Measurements from ENCODE around the gene PPP2R3B.
"Not testable (repeated sequence)": the region's sequence is repeated elsewhere in the genome, so short reads cannot be mapped to it uniquely, and the experiment has no call there.

Gene PPP2R3B

DNA sequence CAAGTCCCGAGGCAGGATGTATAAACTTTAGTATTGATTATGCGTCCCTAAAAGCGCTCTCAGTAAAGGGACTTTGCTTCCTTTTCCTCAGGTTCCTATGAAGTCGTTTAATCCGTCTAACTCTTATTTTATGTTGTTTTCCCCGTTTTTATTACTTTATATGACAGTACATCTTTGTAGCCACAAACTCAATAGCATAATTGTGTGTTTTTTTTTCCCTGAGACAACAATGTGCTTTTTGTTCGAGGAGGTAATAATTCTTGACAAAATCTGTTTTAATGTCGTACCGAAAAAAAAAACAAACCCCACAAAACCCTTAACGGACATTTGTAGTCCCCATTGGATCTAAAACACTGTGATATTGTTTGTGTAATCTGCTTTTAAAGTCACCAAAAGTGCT lies 17.9 kb upstream of the PPP2R3B start:
- DNase-seq, result no peak

DNA sequence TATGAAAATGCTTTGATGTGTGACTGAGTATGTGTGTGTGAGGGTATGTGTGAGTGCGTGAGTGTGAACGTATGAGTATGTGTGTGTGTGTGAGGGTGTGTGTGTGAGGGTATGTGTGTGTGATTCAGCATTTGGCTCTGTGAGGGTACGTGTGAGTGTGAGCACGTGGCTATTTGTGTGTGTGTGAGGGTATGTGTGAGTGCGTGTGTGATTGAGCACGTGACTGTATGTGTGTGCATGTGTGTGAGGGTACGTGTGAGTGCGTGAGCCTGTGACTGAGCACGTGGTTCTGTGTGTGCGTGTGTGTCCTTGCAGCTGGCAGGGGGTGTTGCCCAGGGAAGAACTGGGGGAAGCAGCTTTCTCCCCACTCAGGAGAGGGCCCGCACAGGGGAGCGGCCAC lies 16.1 kb upstream of the PPP2R3B start:
- no peak for DNase-seq

DNA sequence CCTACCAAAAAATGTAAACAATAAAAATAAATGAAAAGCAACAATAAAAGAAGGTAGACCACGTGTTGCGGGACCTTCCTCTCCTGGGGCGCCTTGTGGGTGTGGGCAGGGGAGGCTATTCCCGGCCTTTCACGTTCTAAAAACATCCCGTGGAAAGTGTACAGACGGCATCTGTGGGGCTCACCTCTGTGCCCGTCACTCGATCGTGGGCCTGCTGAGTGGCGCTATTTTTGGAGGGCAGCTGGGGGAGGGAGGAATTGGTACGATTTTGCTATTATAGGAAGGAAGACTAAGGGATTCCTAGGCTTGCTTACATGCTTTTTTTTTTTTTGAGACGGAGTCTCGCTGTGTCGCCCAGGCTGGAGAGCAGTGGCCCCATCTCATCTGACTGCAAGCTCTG lies 13.6 kb upstream of the PPP2R3B start:
- no peak for DNase-seq

DNA sequence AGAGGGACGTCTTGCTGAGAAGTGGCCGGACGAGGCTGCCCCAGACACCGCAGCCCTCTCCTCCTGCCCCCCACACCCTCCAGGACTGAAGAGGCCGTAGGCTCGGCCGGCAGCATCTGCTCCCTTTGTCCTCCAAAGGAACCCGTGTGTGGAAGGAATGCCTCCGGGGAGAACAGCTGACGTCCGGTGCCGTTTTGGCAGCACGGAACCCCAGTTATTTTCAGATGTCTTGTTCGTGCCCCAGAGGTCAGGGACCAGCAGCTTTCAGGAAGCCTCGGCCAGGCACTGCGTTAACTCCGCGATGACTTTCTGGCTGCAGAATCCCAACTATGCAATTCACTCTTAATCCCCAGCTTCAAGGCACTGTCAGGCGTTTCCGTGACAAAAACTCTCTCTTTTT lies 10.9 kb upstream of the PPP2R3B start:
- DNase-seq, result no peak

DNA sequence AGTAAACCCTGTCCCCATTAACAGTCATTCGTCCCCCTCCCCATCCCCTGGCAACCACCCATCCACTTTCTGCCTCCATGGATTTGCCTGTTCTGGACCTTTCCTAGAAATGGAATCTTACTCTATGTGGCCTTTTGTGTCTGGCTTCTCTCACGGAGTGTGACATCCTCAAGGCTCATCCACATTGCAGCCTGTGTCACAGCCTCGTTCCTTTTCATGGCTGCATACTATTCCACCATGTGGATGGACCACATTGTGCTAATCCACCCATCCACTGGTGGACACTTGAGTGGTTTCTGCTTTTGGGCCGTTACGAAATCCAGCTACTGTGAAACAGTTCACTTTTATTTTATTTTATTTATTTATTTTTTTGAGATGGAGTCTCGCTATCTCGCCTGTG lies 8.1 kb upstream of the PPP2R3B start:
- no peak for DNase-seq

DNA sequence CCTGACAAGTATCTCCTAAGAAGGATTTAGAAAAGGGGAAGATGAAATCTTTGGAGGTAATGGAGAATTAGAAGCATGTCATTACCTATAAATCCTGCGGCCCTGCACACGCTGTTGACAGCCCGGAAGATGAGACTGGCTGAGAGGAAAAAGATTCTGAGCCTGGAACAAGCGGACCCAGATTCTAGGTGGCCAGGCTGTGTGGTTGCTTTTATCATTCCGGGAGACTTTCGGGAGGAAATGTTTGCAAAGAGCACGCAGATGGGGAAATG lies 5.8 kb upstream of the PPP2R3B start:
- no peak for DNase-seq

DNA sequence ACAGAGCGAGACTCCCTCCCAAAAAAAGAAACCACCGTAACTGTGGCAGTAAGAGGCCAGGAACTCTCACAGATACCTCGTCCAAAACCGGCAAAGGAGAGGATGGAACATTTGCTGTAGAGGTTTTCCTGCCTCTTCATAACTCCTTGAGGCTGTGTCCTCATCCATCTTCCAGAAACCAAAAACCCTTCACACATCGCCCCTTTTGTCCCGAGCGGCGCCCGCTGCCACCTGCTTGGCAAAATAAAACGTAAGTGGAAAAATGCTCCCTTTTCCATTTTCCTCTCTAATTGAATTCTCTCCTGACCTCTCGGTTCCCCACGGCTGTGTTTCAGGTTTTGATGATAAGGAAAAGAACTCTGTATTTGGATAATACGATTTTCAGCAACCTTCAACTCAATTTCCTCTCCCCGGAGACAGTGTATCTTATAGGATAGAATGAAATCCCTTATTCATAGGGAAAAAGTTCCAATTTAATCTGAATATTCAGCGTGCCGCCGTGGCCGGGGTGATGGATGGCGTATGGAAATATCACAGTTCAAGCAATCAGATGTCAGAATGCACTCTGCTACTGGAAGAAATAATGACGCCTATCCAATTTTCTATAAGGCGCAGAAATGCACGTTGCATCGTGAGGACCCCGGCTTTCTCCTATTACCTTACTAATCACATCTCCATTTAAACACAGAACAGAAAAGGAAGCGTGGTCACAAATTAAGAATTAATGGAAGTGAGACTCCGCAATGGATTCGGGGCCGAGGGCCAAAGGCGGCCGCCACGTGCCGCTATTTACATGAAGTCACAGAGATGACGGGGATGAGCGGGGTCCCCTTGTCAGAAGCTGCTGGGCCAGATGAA lies 5.2 kb upstream of the PPP2R3B start:
- DNase-seq, result no peak

DNA sequence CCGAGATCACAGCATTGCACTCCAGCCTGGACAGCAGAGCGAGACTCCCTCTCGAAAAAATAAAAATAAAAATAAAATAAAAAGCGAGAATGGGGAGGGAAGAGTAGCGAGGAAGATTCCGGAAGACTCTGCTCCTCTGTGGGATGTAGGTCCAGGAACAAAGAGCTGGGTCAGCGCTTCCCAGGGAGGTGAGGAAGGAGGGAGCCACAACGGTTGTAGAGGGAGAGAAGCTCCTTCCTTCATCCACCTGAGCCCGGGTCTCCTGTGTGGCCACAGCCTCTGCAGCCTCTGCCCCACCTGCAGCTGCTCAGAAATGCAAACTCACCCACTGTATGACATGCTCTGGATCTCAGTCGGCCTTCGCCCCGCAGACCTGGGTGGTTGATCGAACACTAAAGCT lies 3.8 kb upstream of the PPP2R3B start:
- DNase-seq, result no peak

DNA sequence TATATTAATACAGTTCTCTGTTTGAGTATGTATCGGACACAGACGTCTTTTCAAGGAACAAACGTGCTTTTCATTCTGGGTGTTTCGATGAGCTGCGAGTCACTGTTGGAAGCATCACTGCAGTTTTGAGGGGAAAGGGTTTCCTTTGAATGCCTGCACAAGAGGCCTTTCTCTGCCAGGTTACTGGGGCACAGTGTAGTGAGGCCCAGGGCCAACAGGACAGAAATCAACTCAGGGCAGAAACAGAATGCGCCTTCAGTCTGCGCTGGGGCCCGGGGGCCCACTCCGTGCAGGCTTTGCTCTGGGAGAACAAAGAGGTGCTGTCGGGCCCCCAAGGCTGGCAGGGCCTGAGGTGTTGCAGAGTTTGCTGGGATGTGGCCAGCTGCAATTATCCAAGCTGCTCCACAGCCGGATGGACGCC lies 2.3 kb upstream of the PPP2R3B start:
- no peak for DNase-seq

DNA sequence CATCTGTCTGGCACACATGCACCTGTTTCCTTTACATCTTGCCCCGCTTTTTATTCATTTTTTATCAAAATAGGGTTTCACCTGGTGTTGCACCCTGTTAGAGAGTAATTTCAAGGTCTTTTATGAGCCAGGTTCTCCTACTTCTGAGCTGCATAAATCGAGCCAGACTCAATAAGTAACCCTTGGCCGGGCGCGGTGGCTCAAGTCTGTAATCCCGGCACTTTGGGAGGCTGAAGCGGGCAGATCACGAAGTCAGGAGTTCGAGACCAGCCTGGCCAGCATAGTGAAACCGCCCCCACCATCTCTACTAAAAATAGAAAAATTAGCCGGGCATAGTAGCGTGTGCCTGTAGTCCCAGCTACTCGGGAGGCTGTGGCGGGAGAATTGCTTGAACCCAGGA lies 1.0 kb upstream of the PPP2R3B start:
- no peak for DNase-seq

DNA sequence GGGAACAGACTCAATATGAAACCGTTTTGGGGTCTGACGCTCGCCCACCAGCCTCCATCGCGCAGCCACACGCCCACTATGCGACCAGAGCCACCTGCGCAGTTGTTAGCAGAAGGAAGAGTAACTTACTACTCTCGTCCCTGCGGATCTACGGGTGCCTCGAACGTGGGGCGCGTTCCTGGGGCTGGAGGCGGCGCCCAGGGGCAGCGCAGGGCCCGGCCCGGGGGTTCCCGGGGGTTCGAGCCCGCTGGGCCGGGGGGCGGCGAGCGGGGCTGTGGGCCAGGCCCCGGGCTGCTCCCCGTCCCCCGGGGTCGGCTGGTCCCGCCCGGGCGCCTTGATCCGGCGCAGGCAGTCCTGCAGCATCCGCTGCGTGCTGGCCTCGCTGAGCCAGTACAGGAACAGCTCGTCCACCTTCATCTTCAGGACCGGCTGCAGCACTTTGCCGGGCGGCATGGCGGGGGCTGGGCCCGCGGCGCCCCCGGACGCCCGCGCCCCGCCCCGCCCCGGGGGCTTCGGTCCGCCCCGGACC lies 404 bp downstream of the PPP2R3B start:
- DNase-seq, result no peak

DNA sequence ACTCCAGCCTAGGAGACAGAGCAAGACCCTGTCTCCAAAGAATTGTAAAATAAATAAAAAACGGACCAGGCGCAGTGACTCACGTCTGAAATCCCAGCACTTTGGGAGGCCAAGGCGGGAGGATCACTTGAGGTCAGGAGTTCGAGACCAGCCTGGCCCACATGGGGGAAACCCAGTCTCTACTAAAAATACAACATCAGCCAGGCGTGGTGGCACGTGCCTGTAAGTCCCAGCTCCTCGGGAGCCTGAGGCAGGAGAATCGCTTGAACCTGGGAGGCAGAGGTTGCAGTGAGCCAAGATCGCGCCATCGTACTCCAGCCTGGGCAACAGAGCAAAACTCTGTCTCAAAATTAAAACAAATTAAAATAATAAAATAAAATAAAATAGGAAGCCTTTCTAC lies 971 bp downstream of the PPP2R3B start:
- DNase-seq, result not testable (repeated sequence)

DNA sequence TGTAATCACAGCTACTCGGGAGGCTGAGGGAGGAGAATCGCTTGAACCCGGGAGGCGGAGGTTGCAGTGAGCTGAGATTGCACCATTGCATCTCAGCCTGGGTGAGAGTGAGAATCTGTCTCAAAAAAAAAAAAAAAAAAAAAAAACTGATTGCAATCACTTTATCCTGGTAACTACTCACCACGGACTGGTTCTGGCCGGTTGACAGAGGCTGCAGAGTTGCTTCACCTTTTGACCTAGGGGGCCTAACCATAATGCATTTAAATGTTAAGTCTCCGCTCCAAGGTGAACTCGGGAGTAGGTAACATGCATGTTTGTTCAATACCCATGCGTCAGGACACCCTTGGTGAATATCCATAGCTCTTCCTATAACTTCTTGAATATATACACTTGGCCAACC lies 1.8 kb downstream of the PPP2R3B start:
- DNase-seq, result no peak

DNA sequence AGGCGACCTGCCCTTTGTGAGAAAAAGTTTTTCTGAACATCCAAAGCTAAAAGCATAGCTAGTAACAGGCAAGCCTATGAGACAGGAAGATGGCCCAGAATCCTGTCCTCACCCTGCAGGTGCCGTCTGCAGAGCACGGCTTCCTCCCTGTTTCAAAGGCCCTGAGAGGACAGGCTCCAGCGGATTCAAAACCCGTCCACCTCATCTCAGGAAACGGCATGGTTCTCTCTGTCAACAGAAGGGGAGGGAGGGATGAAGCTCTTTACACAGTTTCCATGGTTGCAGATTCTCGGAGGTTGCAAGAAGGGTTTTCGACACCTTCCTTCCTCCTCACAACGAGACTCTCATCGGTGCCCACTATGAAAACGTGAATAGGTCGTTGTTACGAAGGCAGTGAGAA lies 8.3 kb downstream of the PPP2R3B start:
- DNase-seq, result no peak

DNA sequence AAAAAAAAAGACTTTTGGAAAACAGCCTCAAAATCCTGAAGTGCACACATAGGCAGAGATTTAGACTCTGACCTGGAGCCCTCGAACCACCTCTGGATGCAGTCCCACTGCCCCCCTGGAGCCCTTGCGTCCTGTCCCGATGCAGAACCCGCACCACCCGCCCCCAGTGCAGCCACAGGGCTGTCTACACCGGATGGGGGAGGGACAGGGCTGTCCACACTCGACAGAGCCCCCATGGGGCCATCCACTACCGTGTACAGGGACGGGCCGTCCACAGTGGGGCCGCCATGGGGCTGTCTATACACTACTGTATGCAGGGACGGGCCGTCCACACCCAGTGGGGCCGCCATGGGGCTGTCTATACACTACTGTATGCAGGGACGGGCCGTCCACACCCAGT lies 10.5 kb downstream of the PPP2R3B start:
- DNase-seq, result not testable (repeated sequence)

DNA sequence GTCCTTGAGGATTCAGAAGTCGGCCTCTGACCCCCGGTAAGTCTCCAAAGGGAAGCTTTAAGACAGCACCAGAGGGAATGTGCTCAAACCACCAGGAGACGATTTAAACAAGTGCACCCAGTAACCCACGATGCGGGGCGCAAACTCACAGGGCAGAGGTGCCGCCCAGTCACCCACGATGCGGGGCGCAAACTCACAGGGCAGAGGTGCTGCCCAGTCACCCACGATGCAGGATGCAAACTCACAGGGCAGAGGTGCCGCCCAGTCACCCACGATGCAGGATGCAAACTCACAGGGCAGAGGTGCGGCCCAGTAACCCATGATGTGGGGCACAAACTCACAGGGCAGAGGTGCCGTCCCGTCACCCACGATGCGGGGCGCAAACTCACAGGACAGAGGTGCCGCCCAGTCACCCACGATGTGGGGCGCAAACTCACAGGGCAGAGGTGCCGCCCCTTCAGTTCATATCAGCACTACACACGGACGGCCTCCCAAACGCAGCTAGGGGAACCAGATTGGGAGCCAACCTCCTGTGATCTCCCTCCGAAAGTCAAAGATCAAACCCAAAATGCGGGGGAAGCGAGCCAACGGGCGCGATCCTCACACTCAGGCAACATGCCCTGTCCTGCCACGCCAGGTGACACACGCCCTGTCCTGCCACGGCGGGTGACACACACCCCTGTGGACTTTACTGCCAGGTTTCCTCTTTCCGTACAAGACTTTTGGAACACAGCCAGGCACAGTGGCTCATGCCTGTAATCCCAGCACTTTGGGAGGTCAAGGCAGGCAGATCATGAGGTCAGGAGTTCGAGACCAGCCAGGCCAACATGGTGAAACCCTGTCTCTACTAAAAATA lies 11.3 kb downstream of the PPP2R3B start:
- no peak for DNase-seq

DNA sequence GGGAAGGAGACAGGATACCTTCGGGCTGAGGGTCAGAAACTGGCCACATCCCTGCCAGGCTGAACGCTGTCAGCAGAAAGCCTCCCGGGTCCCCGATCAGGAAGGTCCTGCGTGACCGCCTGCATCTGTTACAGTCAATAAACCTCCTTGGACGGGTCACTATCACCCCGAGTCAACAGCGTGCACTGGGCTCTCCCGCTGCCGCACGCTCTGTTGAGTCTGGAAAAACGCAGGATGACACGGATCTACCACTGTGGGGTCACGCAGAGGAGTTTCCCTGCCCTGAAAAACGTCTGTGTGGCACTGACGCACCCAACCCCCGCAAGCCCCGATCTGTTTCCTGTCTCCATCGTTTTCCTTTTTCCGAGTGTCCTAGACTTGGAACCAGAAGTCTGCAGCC lies 12.1 kb downstream of the PPP2R3B start:
- DNase-seq, result no peak

DNA sequence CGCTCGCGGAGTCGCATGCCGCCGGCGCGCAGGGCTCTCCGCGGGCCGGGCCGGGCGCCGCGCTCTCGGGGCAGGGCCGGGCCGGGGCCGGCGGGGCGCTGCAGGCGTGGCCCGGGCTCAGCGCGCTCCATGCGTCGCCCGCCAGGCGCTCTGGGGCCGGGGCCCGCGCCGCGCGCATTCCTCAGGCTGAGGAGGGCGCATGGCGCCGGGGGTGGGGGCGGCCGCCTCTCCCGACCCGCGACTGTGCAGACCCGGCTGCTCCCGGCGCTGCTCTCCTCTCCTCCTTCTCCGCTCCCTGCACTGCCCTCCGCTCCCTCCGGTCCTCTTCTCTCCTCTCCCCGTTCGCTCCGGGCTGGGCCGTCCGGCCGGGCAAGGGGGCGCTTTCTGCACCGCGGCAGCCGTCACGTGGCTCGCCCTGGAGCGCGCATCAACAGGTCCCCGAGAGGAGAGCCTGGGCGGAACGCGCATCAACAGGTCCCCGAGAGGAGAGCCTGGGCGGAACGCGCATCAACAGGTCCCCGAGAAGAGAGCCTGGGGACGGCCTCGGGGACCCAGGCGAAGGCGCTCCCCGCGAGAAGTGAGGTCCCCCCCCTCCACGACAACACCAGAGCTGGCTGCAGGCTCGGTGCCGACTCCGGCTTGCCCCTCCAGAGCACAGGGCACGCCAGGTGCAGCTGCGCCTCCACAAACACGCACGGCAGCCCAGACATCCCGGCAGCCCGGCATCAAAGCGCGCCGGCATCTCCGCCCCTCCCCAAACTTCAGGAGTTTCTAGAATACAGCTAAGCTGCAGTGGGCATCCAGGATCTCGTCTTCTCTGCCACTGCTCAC lies 12.9 kb downstream of the PPP2R3B start:
- DNase-seq, result peak; percentile 10

DNA sequence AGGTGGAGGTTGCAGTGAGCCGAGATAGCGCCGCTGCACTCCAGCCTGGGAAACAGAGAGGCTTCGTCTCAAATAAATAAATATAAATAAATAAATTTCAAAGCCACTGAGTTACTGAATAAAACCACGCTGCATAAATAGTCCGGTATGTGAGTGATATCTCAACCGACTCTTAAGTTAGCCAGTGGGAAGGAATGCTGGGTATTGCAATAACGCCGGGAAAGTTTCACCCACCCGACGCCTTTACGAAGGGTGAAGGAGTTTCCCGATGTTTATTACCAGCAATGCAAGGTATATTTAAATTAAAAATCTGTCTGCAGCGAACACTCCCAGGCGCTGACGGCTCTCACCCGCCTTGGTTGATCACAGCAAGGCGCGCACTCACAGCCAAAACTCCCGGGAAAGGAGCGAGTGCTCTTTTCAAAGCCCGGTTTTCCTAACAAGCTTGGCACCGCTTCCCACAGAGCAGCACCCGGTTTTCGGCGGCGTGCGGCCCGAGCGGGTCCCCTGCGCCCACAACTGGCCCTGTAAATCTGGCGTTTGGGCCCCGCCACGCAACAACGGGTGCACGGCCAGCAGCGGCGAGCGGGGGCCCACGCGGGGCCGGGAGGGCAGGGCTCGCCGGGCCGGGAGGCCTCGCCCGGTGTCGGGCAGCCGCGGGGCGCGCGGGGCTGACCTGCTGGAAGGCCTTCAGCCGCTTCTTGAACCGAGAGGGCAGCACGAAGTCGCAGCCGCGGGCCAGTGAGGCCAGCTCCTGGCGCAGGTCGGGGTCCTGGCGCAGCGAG lies 13.7 kb downstream of the PPP2R3B start:
- no peak for DNase-seq

DNA sequence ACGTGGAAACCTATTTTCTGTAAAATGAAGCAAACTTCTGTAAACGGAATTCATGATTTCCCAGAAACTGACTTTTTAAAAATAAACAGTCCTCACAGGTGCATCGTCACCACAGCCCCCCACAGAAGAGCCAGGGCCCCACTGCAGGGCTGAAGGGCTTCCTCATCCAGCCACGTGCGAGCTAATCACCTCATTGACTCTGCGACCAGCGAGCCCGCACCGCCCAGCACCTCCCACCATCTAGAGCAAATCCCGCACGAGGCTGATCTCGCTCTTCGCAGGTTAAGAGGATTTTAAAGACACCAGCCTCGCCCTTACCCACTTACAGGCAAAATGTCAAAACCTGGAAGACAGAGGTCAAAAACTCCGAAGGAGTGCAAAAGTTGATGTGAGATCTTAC lies 14.8 kb downstream of the PPP2R3B start:
- no peak for DNase-seq

DNA sequence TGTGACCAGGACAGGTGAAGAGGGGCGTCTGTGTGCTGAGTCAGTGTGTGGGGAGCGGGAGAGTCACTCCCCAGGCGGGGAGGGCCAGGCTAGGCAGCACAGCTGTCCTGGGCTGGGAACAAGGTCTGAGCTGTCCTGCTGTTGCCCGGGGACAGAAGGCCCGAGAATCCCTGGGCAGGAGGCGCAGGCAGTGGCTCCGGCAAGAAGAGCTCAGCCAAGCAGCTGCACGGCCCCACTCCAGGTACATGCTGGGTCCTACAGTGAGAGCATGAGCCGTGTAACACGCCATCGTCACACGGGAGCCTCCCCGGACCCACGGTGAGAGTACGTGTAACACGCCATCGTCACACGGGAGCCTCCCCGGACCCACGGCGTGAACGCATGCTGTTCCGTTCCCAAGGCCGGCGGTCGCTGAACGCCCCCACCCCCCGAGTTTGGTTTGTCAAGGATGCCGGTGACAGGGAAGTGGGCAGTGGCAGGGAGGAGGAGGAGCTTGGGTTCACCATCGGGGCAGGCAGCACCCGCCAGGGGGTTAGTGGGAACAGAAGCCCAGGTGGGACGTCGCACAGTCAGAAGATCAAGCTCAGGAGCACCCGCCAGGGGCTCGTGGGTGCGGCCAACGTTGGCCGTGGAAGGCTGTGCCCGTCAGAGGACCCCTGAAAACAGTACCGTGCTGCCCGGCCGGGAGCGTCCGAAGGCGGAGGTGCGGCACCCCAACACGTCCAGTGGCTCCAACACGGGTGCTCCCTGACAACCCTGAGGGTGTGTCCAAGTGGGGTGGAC lies 15.6 kb downstream of the PPP2R3B start:
- DNase-seq, result no peak

Data from CD4-positive, alpha-beta T cell treated with Interleukin-10 for 1 hour (primary cell).